ENCODE data around the gene TENM3. TPM values are rescaled to one million over a fixed set of nuclear protein-coding genes. Genes with fewer than 3 reads are reported as not detected.

TENM3 gene
- total and polyA plus RNA-seq, 2 of the 8 experiments (the other 6 are each of a cell fraction or from before 2014, with no cell fraction given), result 36.9 to 69.3 TPM

DNA sequence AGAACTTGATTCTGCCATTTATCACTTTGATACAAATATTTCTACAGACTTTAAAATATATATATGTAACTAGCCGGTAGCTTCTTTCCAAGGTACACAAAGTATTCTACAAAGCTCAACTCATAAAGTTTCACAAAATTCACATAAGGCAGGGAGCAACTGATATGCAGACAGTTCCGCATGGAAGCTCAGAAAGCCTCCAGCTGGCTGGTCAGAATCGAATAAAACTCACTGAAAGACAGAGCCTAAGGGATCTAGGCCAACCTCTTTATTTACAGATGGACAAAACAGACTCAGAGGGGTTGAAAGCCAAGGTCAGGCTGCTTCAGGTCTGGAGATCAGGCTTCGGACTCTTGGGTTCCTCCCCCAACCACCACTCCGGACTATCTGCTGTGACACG lies 543.8 kb downstream of the TENM3 start (continued):
- TF ChIP-seq CHD7 (IDR thresholded peaks at IDR 0.05; ENCODE audit: insufficient replicate concordance, low read length) (no peak), POLR2AphosphoS5 (IDR thresholded peaks at IDR 0.05; ENCODE audit: low read depth, low read length) (no peak), BRCA1 (IDR thresholded peaks at IDR 0.05; ENCODE audit: low read depth, low read length) (no peak), RFX5 (IDR thresholded peaks at IDR 0.05; ENCODE audit: borderline replicate concordance, low read depth, low read length) (no peak), TAF7 (optimal IDR thresholded peaks at IDR 0.05; ENCODE audit: borderline replicate concordance, low read depth, low read length) (no peak), RNF2 (IDR thresholded peaks at IDR 0.05; ENCODE audit: borderline replicate concordance, low read depth, low read length, missing control alignments, poor library complexity, severe bottlenecking) (no peak), KDM1A (IDR thresholded peaks at IDR 0.05; ENCODE audit: borderline replicate concordance, low read length) (no peak), TEAD4 (IDR thresholded peaks at IDR 0.05; ENCODE audit: low read depth, low read length) (no peak), CREB1 (IDR thresholded peaks at IDR 0.05) (no peak), SP4 (IDR thresholded peaks at IDR 0.05; ENCODE audit: low read length) (no peak), SUZ12 (IDR thresholded peaks at IDR 0.05; ENCODE audit: low read length) (no peak)
- TF ChIP-seq, protein P1, sequence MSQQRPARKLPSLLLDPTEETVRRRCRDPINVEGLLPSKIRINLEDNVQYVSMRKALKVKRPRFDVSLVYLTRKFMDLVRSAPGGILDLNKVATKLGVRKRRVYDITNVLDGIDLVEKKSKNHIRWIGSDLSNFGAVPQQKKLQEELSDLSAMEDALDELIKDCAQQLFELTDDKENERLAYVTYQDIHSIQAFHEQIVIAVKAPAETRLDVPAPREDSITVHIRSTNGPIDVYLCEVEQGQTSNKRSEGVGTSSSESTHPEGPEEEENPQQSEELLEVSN (IDR thresholded peaks at IDR 0.05), result no peak
